SK-N-SH (cell line): ENCODE results near the gene CBLN1. TPM values are rescaled to one million over a fixed set of nuclear protein-coding genes. Genes with fewer than 3 reads are reported as not detected.

ENCODE experiments used
- CTCF ChIA-PET: fragments of 300-600, 350-600 bp; formaldehyde crosslinking; extraction: SDS; loops from one replicate; lab custom pipeline; 2021; lab: Yijun Ruan, JAX
- POLR2A ChIA-PET: fragments of 350-600 bp; sonication (Branson Sonifier 250); formaldehyde crosslinking; extraction: SDS; loops from one replicate; lab custom pipeline; 2020; ENCODE audit warnings: antibody characterized with exemption, inconsistent platforms; lab: Yijun Ruan, JAX
- DNase-seq: peaks from one replicate; pipeline ENCODE4 v3.0.0; 2012
- H2AFZ ChIP-seq: fragments of 200-600 bp; sonication (generic); 2 replicates; pipeline ENCODE4 v1.8.1; 2016; ENCODE audit warnings: antibody characterized with exemption, mild to moderate bottlenecking, low read depth
- H3F3A ChIP-seq: fragments of 200-600 bp; sonication (generic); replicated peaks from 2 replicates; pipeline ENCODE3; 2016; ENCODE audit warnings: antibody characterized with exemption, mild to moderate bottlenecking; ENCODE audit not compliant: insufficient read depth
- H3K27ac ChIP-seq, 2 experiments: fragments of 200-500 bp in 1 of 2; fragments of 200-600 bp in 1 of 2; sonication (Bioruptor generic) in 1 of 2; sonication (generic), shearing (Covaris generic) in 1 of 2; 2 replicates each; pipeline versions ENCODE4 v1.5.1 to v1.6.1; 2014 to 2016; ENCODE audit warnings: low read depth in 2 of 2, inconsistent platforms in 1 of 2, low read length in 1 of 2, mild to moderate bottlenecking in 1 of 2, mixed read lengths in 1 of 2
- H3K27me3 ChIP-seq: fragments of 200-600 bp; sonication (generic), shearing (Covaris generic); 2 replicates; pipeline ENCODE4 v1.6.1; 2016; ENCODE audit warnings: mixed run types; ENCODE audit not compliant: insufficient read depth
- H3K36me3 ChIP-seq, 2 experiments: fragments of 200-500 bp in 1 of 2; fragments of 200-600 bp in 1 of 2; sonication (Bioruptor generic) in 1 of 2; sonication (generic) in 1 of 2; replicated peaks in 1 of 2; 2 replicates each; pipeline versions ENCODE3 to v1.5.1; 2014 to 2016; ENCODE audit warnings: low read length in 1 of 2, mild to moderate bottlenecking in 1 of 2; ENCODE audit not compliant: insufficient read depth in 2 of 2, control insufficient read depth in 1 of 2
- H3K4me1 ChIP-seq, 2 experiments: fragments of 200-500 bp in 1 of 2; fragments of 200-600 bp in 1 of 2; sonication (Bioruptor generic) in 1 of 2; sonication (generic), shearing (Covaris generic) in 1 of 2; 2 replicates each; pipeline versions ENCODE4 v1.5.1 to v1.6.1; 2014 to 2016; ENCODE audit warnings: low read depth in 1 of 2, low read length in 1 of 2, mixed run types in 1 of 2; ENCODE audit not compliant: insufficient read depth in 2 of 2, control insufficient read depth in 1 of 2
- H3K4me2 ChIP-seq: fragments of 200-600 bp; sonication (generic), shearing (Covaris generic); 2 replicates; pipeline ENCODE4 v1.6.1; 2017; ENCODE audit warnings: mixed run types
- H3K4me3 ChIP-seq, 2 experiments: fragments of 200-500 bp in 1 of 2; fragments of 200-600 bp in 1 of 2; sonication (Bioruptor generic) in 1 of 2; sonication (generic), shearing (Covaris generic) in 1 of 2; 2 replicates each; pipeline versions ENCODE4 v1.5.1 to v1.8.1; 2014 to 2016; ENCODE audit warnings: low read depth in 2 of 2, inconsistent platforms in 1 of 2, low read length in 1 of 2, mild to moderate bottlenecking in 1 of 2, mixed read lengths in 1 of 2, moderate library complexity in 1 of 2
- H3K79me2 ChIP-seq: fragments of 200-600 bp; sonication (generic); 2 replicates; pipeline ENCODE4 v1.8.1; 2017; ENCODE audit warnings: mild to moderate bottlenecking; ENCODE audit not compliant: insufficient read depth
- H3K9ac ChIP-seq: fragments of 200-600 bp; sonication (generic); 2 replicates; pipeline ENCODE4 v1.6.1; 2017; ENCODE audit warnings: mixed run types
- H3K9me2 ChIP-seq: fragments of 200-600 bp; sonication (generic); 2 replicates; pipeline ENCODE4 v1.6.1; 2017; ENCODE audit warnings: mixed run types
- H3K9me3 ChIP-seq: fragments of 200-600 bp; sonication (generic); 2 replicates; pipeline ENCODE4 v1.6.1; 2017; ENCODE audit warnings: mixed run types, mild to moderate bottlenecking, moderate library complexity
- H4K20me1 ChIP-seq: fragments of 200-600 bp; sonication (generic); 2 replicates; pipeline ENCODE4 v1.6.1; 2017; ENCODE audit warnings: mild to moderate bottlenecking, mixed run types; ENCODE audit not compliant: insufficient read depth
- ELF1 ChIP-seq: IDR thresholded peaks from 2 replicates; pipeline ENCODE4 v1.4.0; 2012
- EP300 ChIP-seq, 2 experiments: IDR thresholded peaks; 2 replicates each; pipeline versions ENCODE4 v1.4.0 to v1.6.1; 2012; ENCODE audit warnings: borderline replicate concordance in 1 of 2, low read depth in 1 of 2, low read length in 1 of 2
- EZH2phosphoT487 ChIP-seq: fragments of 200-600 bp; sonication (generic); IDR thresholded peaks from 2 replicates; pipeline ENCODE4 v1.6.1; 2017; ENCODE audit warnings: low read depth, mixed run types, mild to moderate bottlenecking, antibody characterized with exemption, moderate library complexity, borderline replicate concordance
- FOXM1 ChIP-seq: IDR thresholded peaks from 2 replicates; pipeline ENCODE4 v1.4.0; 2012; ENCODE audit warnings: low read depth, mild to moderate bottlenecking
- GATA2 ChIP-seq: sonication (generic); formaldehyde crosslinking; IDR thresholded peaks from 2 replicates; pipeline ENCODE4 v1.5.0; 2020; ENCODE audit warnings: mild to moderate bottlenecking, missing genetic modification reagents
- IRF3 ChIP-seq: fragments of 150-350 bp; IDR thresholded peaks from 2 replicates; pipeline ENCODE4 v1.6.1; 2016; ENCODE audit warnings: mild to moderate bottlenecking, low read depth, low read length
- JUND ChIP-seq: IDR thresholded peaks from 2 replicates; pipeline ENCODE4 v1.4.0; 2012
- MAX ChIP-seq: IDR thresholded peaks from 2 replicates; pipeline ENCODE4 v1.4.0; 2012; ENCODE audit warnings: low read depth
- MXI1 ChIP-seq: IDR thresholded peaks from 2 replicates; pipeline ENCODE4 v1.6.1; 2012; ENCODE audit warnings: mild to moderate bottlenecking, low read depth, low read length, improper control_type of control experiment
- PBX3 ChIP-seq: IDR thresholded peaks from 2 replicates; pipeline ENCODE4; 2012
- RCOR1 ChIP-seq: fragments of 150-350 bp; IDR thresholded peaks from 2 replicates; pipeline ENCODE4 v1.6.1; 2017; ENCODE audit warnings: antibody characterized with exemption, low read length
- REST ChIP-seq: IDR thresholded peaks from 2 replicates; pipeline ENCODE4 v1.6.1; 2012; ENCODE audit warnings: mild to moderate bottlenecking, low read depth, low read length, moderate library complexity
- RFX5 ChIP-seq: IDR thresholded peaks from 2 replicates; pipeline ENCODE4 v1.6.1; 2012; ENCODE audit warnings: mild to moderate bottlenecking, improper control_type of control experiment, low read length
- RXRA ChIP-seq: IDR thresholded peaks from 2 replicates; pipeline ENCODE4 v1.4.0; 2012; ENCODE audit warnings: low read depth, mild to moderate bottlenecking, borderline replicate concordance
- SIN3A ChIP-seq: IDR thresholded peaks from 2 replicates; pipeline ENCODE4 v1.6.1; 2012; ENCODE audit warnings: low read depth, mild to moderate bottlenecking, low read length, moderate library complexity, borderline replicate concordance
- TCF12 ChIP-seq: IDR thresholded peaks from 2 replicates; pipeline ENCODE4 v1.4.0; 2012
- USF2 ChIP-seq: fragments of 150-350 bp; IDR thresholded peaks from 2 replicates; pipeline ENCODE4 v1.6.1; 2017; ENCODE audit warnings: antibody characterized with exemption, low read length, low read depth, borderline replicate concordance
- YY1 ChIP-seq: IDR thresholded peaks from 2 replicates; pipeline ENCODE4 v1.4.0; 2012; ENCODE audit warnings: low read depth, mild to moderate bottlenecking
- WGBS: methylation state at CpG from one replicate; pipeline ENCODE4 v1.1.6; 2017; ENCODE audit warnings: low lambda C conversion rate; 5-methylcytosine and 5-hydroxymethylcytosine counted together
- polyA plus RNA-seq, 3 experiments: library from polyadenylated mRNA; depleted of rRNA; stranded (reverse); fragments of >200 nt; gene quantifications; 2 replicates each; pipeline ENCODE4 v1.2.3, GENCODE V29; 2012
- TF ChIP-seq, protein P1 (sequence below): fragments of 200-600 bp; sonication (generic); IDR thresholded peaks from 2 replicates; pipeline ENCODE4 v1.6.1; 2017; ENCODE audit warnings: antibody characterized with exemption, mild to moderate bottlenecking, moderate library complexity
- TF ChIP-seq, protein P2 (sequence below): IDR thresholded peaks from 2 replicates; pipeline ENCODE4 v1.4.0; 2012; ENCODE audit warnings: low read depth, borderline replicate concordance

The CBLN1 gene
- polyA plus RNA-seq, 1 of the 3 experiments (the other 2 are of a cell fraction), result not detected

DNA sequence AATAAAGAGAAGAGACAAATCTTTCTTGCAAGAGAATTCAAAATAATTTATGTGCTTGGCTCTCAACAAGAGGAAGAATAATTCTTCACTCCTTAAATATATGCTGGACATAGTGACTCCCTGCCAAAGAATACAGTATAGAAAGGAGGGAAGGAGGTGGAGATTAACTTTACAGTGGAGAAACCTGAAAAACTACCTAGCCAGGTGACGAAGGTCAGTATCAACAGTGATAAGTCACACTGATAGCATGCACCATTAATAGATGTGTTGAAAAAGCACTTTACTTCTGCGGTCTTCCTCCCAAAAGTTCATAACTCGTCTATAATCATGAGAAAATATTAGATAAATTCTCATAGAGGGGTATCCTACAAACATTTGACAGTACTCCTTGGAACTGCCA, 21.4 kb downstream of the CBLN1 start:
- H3K27me3 ChIP-seq, result no peaks in the 10 kb centered on the region

More for the DNA sequence above, 21.4 kb downstream of the CBLN1 start:
- ChIA-PET POLR2A (no interaction called here), CTCF (no interaction called here)
- TF ChIP-seq REST (no peak), EP300 (IDR thresholded peaks at IDR 0.05; ENCODE audit: borderline replicate concordance in 1 of 2, low read depth in 1 of 2, low read length in 1 of 2) (no peak), TCF12 (no peak), GATA2 (CRISPR knock-in tag) (no peak), MXI1 (no peak), PBX3 (no peak), FOXM1 (no peak), EZH2phosphoT487 (no peak), SIN3A (no peak), IRF3 (no peak), MAX (no peak), RCOR1 (no peak), YY1 (no peak), RFX5 (no peak), RXRA (no peak), JUND (no peak), ELF1 (no peak), USF2 (no peak)
- TF ChIP-seq, protein P1, sequence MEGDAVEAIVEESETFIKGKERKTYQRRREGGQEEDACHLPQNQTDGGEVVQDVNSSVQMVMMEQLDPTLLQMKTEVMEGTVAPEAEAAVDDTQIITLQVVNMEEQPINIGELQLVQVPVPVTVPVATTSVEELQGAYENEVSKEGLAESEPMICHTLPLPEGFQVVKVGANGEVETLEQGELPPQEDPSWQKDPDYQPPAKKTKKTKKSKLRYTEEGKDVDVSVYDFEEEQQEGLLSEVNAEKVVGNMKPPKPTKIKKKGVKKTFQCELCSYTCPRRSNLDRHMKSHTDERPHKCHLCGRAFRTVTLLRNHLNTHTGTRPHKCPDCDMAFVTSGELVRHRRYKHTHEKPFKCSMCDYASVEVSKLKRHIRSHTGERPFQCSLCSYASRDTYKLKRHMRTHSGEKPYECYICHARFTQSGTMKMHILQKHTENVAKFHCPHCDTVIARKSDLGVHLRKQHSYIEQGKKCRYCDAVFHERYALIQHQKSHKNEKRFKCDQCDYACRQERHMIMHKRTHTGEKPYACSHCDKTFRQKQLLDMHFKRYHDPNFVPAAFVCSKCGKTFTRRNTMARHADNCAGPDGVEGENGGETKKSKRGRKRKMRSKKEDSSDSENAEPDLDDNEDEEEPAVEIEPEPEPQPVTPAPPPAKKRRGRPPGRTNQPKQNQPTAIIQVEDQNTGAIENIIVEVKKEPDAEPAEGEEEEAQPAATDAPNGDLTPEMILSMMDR, result no peak
- TF ChIP-seq, protein P2, sequence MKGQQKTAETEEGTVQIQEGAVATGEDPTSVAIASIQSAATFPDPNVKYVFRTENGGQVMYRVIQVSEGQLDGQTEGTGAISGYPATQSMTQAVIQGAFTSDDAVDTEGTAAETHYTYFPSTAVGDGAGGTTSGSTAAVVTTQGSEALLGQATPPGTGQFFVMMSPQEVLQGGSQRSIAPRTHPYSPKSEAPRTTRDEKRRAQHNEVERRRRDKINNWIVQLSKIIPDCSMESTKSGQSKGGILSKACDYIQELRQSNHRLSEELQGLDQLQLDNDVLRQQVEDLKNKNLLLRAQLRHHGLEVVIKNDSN, result no peak
- Histone ChIP-seq H3F3A (no peaks in the 10 kb centered on the region), H3K4me1 (no peaks in the 10 kb centered on the region), H3K4me3 (no peak overlapping the region), H3K79me2 (no peaks in the 10 kb centered on the region), H4K20me1 (no peaks in the 10 kb centered on the region), H3K36me3 (no peaks in the 10 kb centered on the region), H2AFZ (no peak overlapping the region), H3K4me2 (no peak overlapping the region), H3K9me2 (no peaks in the 10 kb centered on the region), H3K27ac (no peak overlapping the region), H3K9ac (no peak overlapping the region), H3K9me3 (no peaks in the 10 kb centered on the region; the same call in 1 of the 2 replicates)
- WGBS, result 9% methylated on average over 3 of the region's 3 CpGs
- DNase-seq, result no peak
